Muscle of leg (tissue), 11 donors: ENCODE data around the gene ATXN2. TPM values are rescaled to one million over a fixed set of nuclear protein-coding genes. Genes with fewer than 3 reads are reported as not detected.
A peak's percentile ranks its signal among the peaks of the same experiment; 100 is the strongest.
"Not testable (repeated sequence)": the region's sequence is repeated elsewhere in the genome, so short reads cannot be mapped to it uniquely, and the experiment has no call there.

ENCODE experiments used
- DNase-seq: peaks from one replicate; pipeline ENCODE4 v3.0.0; 2013
- H3K27ac ChIP-seq: one replicate; pipeline ENCODE4 v1.5.1; 2013; ENCODE audit warnings: mild to moderate bottlenecking, low read length, control low read depth
- H3K27me3 ChIP-seq: one replicate; pipeline ENCODE4 v1.6.1; 2013; ENCODE audit warnings: low read length; ENCODE audit not compliant: control insufficient read depth, insufficient read depth
- H3K36me3 ChIP-seq: one replicate; pipeline ENCODE4 v1.6.1; 2013; ENCODE audit warnings: low read length; ENCODE audit not compliant: control insufficient read depth, insufficient read depth
- H3K4me1 ChIP-seq: one replicate; pipeline ENCODE4 v1.6.1; 2013; ENCODE audit warnings: low read length; ENCODE audit not compliant: control insufficient read depth, insufficient read depth
- H3K4me3 ChIP-seq: one replicate; pipeline ENCODE4 v1.5.1; 2013; ENCODE audit warnings: low read length, control low read depth
- H3K9me3 ChIP-seq: replicated peaks from 2 replicates; pipeline ENCODE4 v1.6.1; 2013; ENCODE audit warnings: low read depth, low read length; ENCODE audit not compliant: control insufficient read depth
- WGBS: methylation state at CpG from one replicate; pipeline ENCODE4 v1.1.5; 2013; ENCODE audit warnings: missing lambda C conversion rate; ENCODE audit not compliant: insufficient coverage; 5-methylcytosine and 5-hydroxymethylcytosine counted together
- polyA plus RNA-seq, 8 donors: library from polyadenylated mRNA; unstranded; fragments of 120-200 nt; gene quantifications; one replicate each; pipeline versions ENCODE4 v1.2.1 to v1.2.3, GENCODE V29; 2013; ENCODE audit warnings: inconsistent platforms in 1 of 8, low replicate concordance in 1 of 8; ENCODE audit not compliant: insufficient read length in 8 of 8, insufficient read depth in 1 of 8
- total RNA-seq: library from RNA; stranded (reverse); fragments of 120-200 nt; gene quantifications from one replicate; pipeline ENCODE4 v1.2.4, GENCODE V29; 2013

The ATXN2 gene
- total and polyA plus RNA-seq, 9 donors = 32.3 to 60.2 (median 50.0) TPM

GRCh38 chr12:111519083-111519482, 80.0 kb downstream of the ATXN2 start:
- no peak overlapping the region for H3K4me3 ChIP-seq
- DNase-seq = no peak
- no peak overlapping the region for H3K27ac ChIP-seq
- H3K27me3 ChIP-seq = no peaks in the 10 kb centered on the region
- H3K4me1 ChIP-seq = no peaks in the 10 kb centered on the region
- H3K9me3 ChIP-seq = no peaks in the 10 kb centered on the region
- peaks cover 32% of the 10 kb centered on the region for H3K36me3 ChIP-seq

GRCh38 chr12:111507719-111508118, 91.4 kb downstream of the ATXN2 start:
- not testable (repeated sequence) for H3K27ac ChIP-seq, H3K4me1 ChIP-seq, H3K9me3 ChIP-seq, DNase-seq, H3K4me3 ChIP-seq, H3K27me3 ChIP-seq
- peaks cover 30% of the 10 kb centered on the region for H3K36me3 ChIP-seq
- WGBS = 100% methylated on average over 1 of the region's 6 CpGs

- H3K27me3 ChIP-seq, H3K4me1 ChIP-seq, H3K9me3 ChIP-seq, H3K27ac ChIP-seq, H3K4me3 ChIP-seq, DNase-seq: not testable (repeated sequence)
- 93% methylated on average over 7 of the region's 31 CpGs for WGBS
- peaks cover 33% of the 10 kb centered on the region for H3K36me3 ChIP-seq
These were observed 91.9 kb downstream of the ATXN2 start for GRCh38 chr12:111507258-111507657.

GRCh38 chr12:111506260-111506659, 92.9 kb downstream of the ATXN2 start:
- no CpG with 5 or more reads among the region's 2 CpGs for WGBS
- no peaks in the 10 kb centered on the region for H3K27me3 ChIP-seq
- H3K9me3 ChIP-seq = no peaks in the 10 kb centered on the region
- no peak overlapping the region for H3K4me3 ChIP-seq
- H3K27ac ChIP-seq = no peak overlapping the region
- DNase-seq = no peak
- H3K36me3 ChIP-seq = peaks cover 29% of the 10 kb centered on the region
- no peaks in the 10 kb centered on the region for H3K4me1 ChIP-seq

- Histone ChIP-seq H3K27ac (no peak overlapping the region), H3K27me3 (no peaks in the 10 kb centered on the region), H3K36me3 (peaks cover 29% of the 10 kb centered on the region), H3K4me1 (no peaks in the 10 kb centered on the region), H3K9me3 (no peaks in the 10 kb centered on the region), H3K4me3 (no peak overlapping the region)
- no peak for DNase-seq
- WGBS = no CpG with 5 or more reads among the region's 1 CpG
These were observed 93.5 kb downstream of the ATXN2 start for GRCh38 chr12:111505601-111506036.

GRCh38 chr12:111503116-111503515, 96.0 kb downstream of the ATXN2 start:
- H3K27ac ChIP-seq = no peak overlapping the region
- no peaks in the 10 kb centered on the region for H3K4me1 ChIP-seq
- WGBS = no CpG with 5 or more reads among the region's 1 CpG
- no peaks in the 10 kb centered on the region for H3K9me3 ChIP-seq
- peaks cover 29% of the 10 kb centered on the region for H3K36me3 ChIP-seq
- H3K4me3 ChIP-seq = no peak overlapping the region
- no peaks in the 10 kb centered on the region for H3K27me3 ChIP-seq
- no peak for DNase-seq

GRCh38 chr12:111494676-111495075, 104.4 kb downstream of the ATXN2 start:
- no CpG with 5 or more reads among the region's 4 CpGs for WGBS
- Histone ChIP-seq H3K9me3 (no peaks in the 10 kb centered on the region), H3K4me1 (no peaks in the 10 kb centered on the region), H3K27me3 (no peaks in the 10 kb centered on the region), H3K36me3 (peaks cover 26% of the 10 kb centered on the region), H3K4me3 (no peak overlapping the region), H3K27ac (no peak overlapping the region)
- no peak for DNase-seq

- not testable (repeated sequence) for H3K27ac ChIP-seq, H3K9me3 ChIP-seq, H3K27me3 ChIP-seq, H3K4me3 ChIP-seq, DNase-seq, H3K4me1 ChIP-seq
- H3K36me3 ChIP-seq = peaks cover 29% of the 10 kb centered on the region
- 89% methylated on average over 6 of the region's 7 CpGs for WGBS
These were observed 106.1 kb downstream of the ATXN2 start for GRCh38 chr12:111492979-111493378.

- no CpG with 5 or more reads among the region's 2 CpGs for WGBS
- H3K4me1 ChIP-seq = no peaks in the 10 kb centered on the region
- H3K36me3 ChIP-seq = peaks cover 52% of the 10 kb centered on the region
- H3K4me3 ChIP-seq = no peak overlapping the region
- H3K9me3 ChIP-seq = no peaks in the 10 kb centered on the region
- no peaks in the 10 kb centered on the region for H3K27me3 ChIP-seq
- DNase-seq = no peak
- H3K27ac ChIP-seq = no peak overlapping the region
These were observed 110.3 kb downstream of the ATXN2 start for GRCh38 chr12:111488798-111489197.

- Histone ChIP-seq H3K4me1 (no peaks in the 10 kb centered on the region), H3K9me3 (no peaks in the 10 kb centered on the region), H3K27ac (no peak overlapping the region), H3K27me3 (no peaks in the 10 kb centered on the region), H3K4me3 (no peak overlapping the region), H3K36me3 (peaks cover 56% of the 10 kb centered on the region)
- WGBS = 60% methylated on average over 1 of the region's 4 CpGs
- peak; percentile 11 for DNase-seq
These were observed 110.8 kb downstream of the ATXN2 start for GRCh38 chr12:111488271-111488670.

- H3K4me1 ChIP-seq = no peaks in the 10 kb centered on the region
- no peaks in the 10 kb centered on the region for H3K9me3 ChIP-seq
- no peak overlapping the region for H3K27ac ChIP-seq
- no peaks in the 10 kb centered on the region for H3K27me3 ChIP-seq
- no CpG with 5 or more reads among the region's 2 CpGs for WGBS
- peaks cover 51% of the 10 kb centered on the region for H3K36me3 ChIP-seq
- no peak for DNase-seq
- no peak overlapping the region for H3K4me3 ChIP-seq
These were observed 116.7 kb downstream of the ATXN2 start for GRCh38 chr12:111482462-111482861.
